H9 (cell line): ENCODE results near the gene FMOD. TPM values are rescaled to one million over a fixed set of nuclear protein-coding genes. Genes with fewer than 3 reads are reported as not detected.

Source experiments
- DNase-seq: peaks from one replicate; pipeline ENCODE4 v3.0.0-alpha.2; 2017
- H2AFZ ChIP-seq: one replicate; pipeline ENCODE4 v1.6.1; 2013; ENCODE audit warnings: mild to moderate bottlenecking, low read length, control low read depth, moderate library complexity
- H2AK5ac ChIP-seq: 2 replicates; pipeline ENCODE4 v1.6.1; 2013; ENCODE audit warnings: low read length, control low read depth, mixed read lengths; ENCODE audit not compliant: insufficient read length
- H2BK120ac ChIP-seq: one replicate; pipeline ENCODE4 v1.6.1; 2013; ENCODE audit warnings: low read depth, mild to moderate bottlenecking, low read length, control low read depth, inconsistent platforms; ENCODE audit not compliant: poor library complexity, severe bottlenecking
- H2BK12ac ChIP-seq: 2 replicates; pipeline ENCODE4 v1.6.1; 2013; ENCODE audit warnings: low read length, control low read depth, mixed read lengths, low read depth; ENCODE audit not compliant: insufficient read length
- H2BK15ac ChIP-seq: 2 replicates; pipeline ENCODE4 v1.6.1; 2013; ENCODE audit warnings: low read depth, low read length, control low read depth
- H2BK20ac ChIP-seq: one replicate; pipeline ENCODE4 v1.6.1; 2013; ENCODE audit warnings: low read depth, mild to moderate bottlenecking, low read length, control low read depth, inconsistent platforms; ENCODE audit not compliant: poor library complexity, severe bottlenecking
- H2BK5ac ChIP-seq: 2 replicates; pipeline ENCODE4 v1.6.1; 2013; ENCODE audit warnings: low read length, control low read depth, mixed read lengths; ENCODE audit not compliant: insufficient read length
- H3K14ac ChIP-seq: 2 replicates; pipeline ENCODE4 v1.6.1; 2013; ENCODE audit warnings: low read length, control low read depth; ENCODE audit not compliant: insufficient read depth
- H3K18ac ChIP-seq: 2 replicates; pipeline ENCODE4 v1.6.1; 2013; ENCODE audit warnings: low read depth, mild to moderate bottlenecking, mixed read lengths, low read length, control low read depth; ENCODE audit not compliant: insufficient read length
- H3K23ac ChIP-seq: 2 replicates; pipeline ENCODE4 v1.6.1; 2013; ENCODE audit warnings: low read length, control low read depth, mixed read lengths, low read depth; ENCODE audit not compliant: insufficient read length
- H3K23me2 ChIP-seq: 2 replicates; pipeline ENCODE4 v1.6.1; 2013; ENCODE audit warnings: low read depth, mild to moderate bottlenecking, mixed read lengths, low read length, control low read depth; ENCODE audit not compliant: insufficient read length, poor library complexity, severe bottlenecking
- H3K27ac ChIP-seq: 2 replicates; pipeline ENCODE4 v1.5.1; 2013; ENCODE audit warnings: low read length, control low read depth, mixed read lengths, low read depth; ENCODE audit not compliant: insufficient read length
- H3K27me3 ChIP-seq: 2 replicates; pipeline ENCODE4 v1.6.1; 2013; ENCODE audit warnings: low read length, control low read depth, inconsistent platforms; ENCODE audit not compliant: insufficient read depth
- H3K4ac ChIP-seq: 2 replicates; pipeline ENCODE4 v1.6.1; 2013; ENCODE audit warnings: low read depth, mild to moderate bottlenecking, control low read depth, inconsistent platforms, low read length, moderate library complexity
- H3K4me1 ChIP-seq: 2 replicates; pipeline ENCODE4 v1.6.1; 2013; ENCODE audit warnings: low read length, control low read depth, inconsistent platforms; ENCODE audit not compliant: insufficient read depth
- H3K4me2 ChIP-seq: 2 replicates; pipeline ENCODE4 v1.6.1; 2013; ENCODE audit warnings: low read length, control low read depth, mixed read lengths; ENCODE audit not compliant: insufficient read length, insufficient read depth
- H3K56ac ChIP-seq: 2 replicates; pipeline ENCODE4 v1.6.1; 2013; ENCODE audit warnings: low read depth, mild to moderate bottlenecking, mixed read lengths, low read length, control low read depth; ENCODE audit not compliant: insufficient read length
- H3K79me1 ChIP-seq: 2 replicates; pipeline ENCODE4 v1.6.1; 2013; ENCODE audit warnings: low read depth, mild to moderate bottlenecking, moderate library complexity, low read length, control low read depth, inconsistent platforms; ENCODE audit not compliant: insufficient read depth, poor library complexity, severe bottlenecking
- H3K79me2 ChIP-seq: 2 replicates; pipeline ENCODE4 v1.6.1; 2013; ENCODE audit warnings: low read length, control low read depth, inconsistent platforms; ENCODE audit not compliant: insufficient read depth
- H3K9ac ChIP-seq: 2 replicates; pipeline ENCODE4 v1.6.1; 2013; ENCODE audit warnings: low read length, control low read depth, mixed read lengths; ENCODE audit not compliant: insufficient read length; ENCODE audit errors: extremely low read depth
- H3K9me3 ChIP-seq: one replicate; pipeline ENCODE4 v1.6.1; 2013; ENCODE audit warnings: low read depth, low read length, inconsistent platforms; ENCODE audit not compliant: control insufficient read depth
- H3T11ph ChIP-seq: one replicate; pipeline ENCODE4 v1.6.1; 2013; ENCODE audit warnings: mild to moderate bottlenecking, low read length, control low read depth, inconsistent platforms
- H4K20me1 ChIP-seq: one replicate; pipeline ENCODE4 v1.6.1; 2013; ENCODE audit not compliant: control insufficient read depth, insufficient read length, insufficient read depth
- H4K5ac ChIP-seq: 2 replicates; pipeline ENCODE4 v1.6.1; 2013; ENCODE audit warnings: low read depth, mild to moderate bottlenecking, mixed read lengths, low read length, control low read depth; ENCODE audit not compliant: insufficient read length
- H4K8ac ChIP-seq: replicated peaks from 2 replicates; pipeline ENCODE4 v1.6.1; 2013; ENCODE audit warnings: low read length, control low read depth, mixed read lengths, low read depth; ENCODE audit not compliant: insufficient read length
- H4K91ac ChIP-seq: 2 replicates; pipeline ENCODE4 v1.6.1; 2013; ENCODE audit warnings: low read depth, mild to moderate bottlenecking, moderate library complexity, mixed read lengths, low read length, control low read depth; ENCODE audit not compliant: insufficient read length
- H3K27ac Mint-ChIP-seq, 3 experiments: 2 replicates in 2 of 3; 3 replicates in 1 of 3; pipeline ENCODE4 v1.8.0; 2020 to 2021; ENCODE audit warnings: mixed read lengths in 3 of 3, mild to moderate bottlenecking in 1 of 3, moderate library complexity in 1 of 3
- H3K27me3 Mint-ChIP-seq: 2 replicates; pipeline ENCODE4 v1.8.0; 2021; ENCODE audit warnings: low read depth, mild to moderate bottlenecking, moderate library complexity, mixed read lengths
- H3K36me3 Mint-ChIP-seq, 3 experiments: 2 replicates in 2 of 3; 3 replicates in 1 of 3; pipeline ENCODE4 v1.8.0; 2020 to 2021; ENCODE audit warnings: low read depth in 3 of 3, mixed read lengths in 3 of 3; ENCODE audit not compliant: insufficient read depth in 1 of 3
- H3K4me1 Mint-ChIP-seq, 2 experiments: 2 replicates each; pipeline ENCODE4 v1.8.0; 2020; ENCODE audit warnings: mixed read lengths in 2 of 2
- H3K4me3 Mint-ChIP-seq, 2 experiments: 2 replicates in 1 of 2; 3 replicates in 1 of 2; pipeline ENCODE4 v1.8.0; 2020 to 2021; ENCODE audit warnings: mild to moderate bottlenecking in 2 of 2, mixed read lengths in 2 of 2, moderate library complexity in 1 of 2
- H3K9me3 Mint-ChIP-seq, 2 experiments: 2 replicates in 1 of 2; 3 replicates in 1 of 2; pipeline ENCODE4 v1.8.0; 2020; ENCODE audit warnings: mild to moderate bottlenecking in 2 of 2, mixed read lengths in 2 of 2, moderate library complexity in 1 of 2
- WGBS: extraction: QIAGEN DNeasy Blood & Tissue Kit; methylation state at CpG from one replicate; pipeline ENCODE4 v1.1.7; 2013; ENCODE audit warnings: missing lambda C conversion rate, low lambda C conversion rate, mixed read lengths; ENCODE audit not compliant: insufficient read length; ENCODE audit errors: extremely low coverage; 5-methylcytosine and 5-hydroxymethylcytosine counted together
- total RNA-seq: library from RNA; stranded (reverse); gene quantifications from 2 replicates; pipeline ENCODE4 v1.2.1, GENCODE V29; 2021
- TF ChIP-seq, protein P1 (sequence below): fragments of 200-600 bp; sonication (generic); conservative IDR thresholded peaks from 3 replicates; pipeline ENCODE4 v1.8.0; 2021; ENCODE audit warnings: antibody characterized with exemption, mild to moderate bottlenecking

Gene FMOD
- total RNA-seq, 1 experiment from 2014 or later, result not detected

DNA sequence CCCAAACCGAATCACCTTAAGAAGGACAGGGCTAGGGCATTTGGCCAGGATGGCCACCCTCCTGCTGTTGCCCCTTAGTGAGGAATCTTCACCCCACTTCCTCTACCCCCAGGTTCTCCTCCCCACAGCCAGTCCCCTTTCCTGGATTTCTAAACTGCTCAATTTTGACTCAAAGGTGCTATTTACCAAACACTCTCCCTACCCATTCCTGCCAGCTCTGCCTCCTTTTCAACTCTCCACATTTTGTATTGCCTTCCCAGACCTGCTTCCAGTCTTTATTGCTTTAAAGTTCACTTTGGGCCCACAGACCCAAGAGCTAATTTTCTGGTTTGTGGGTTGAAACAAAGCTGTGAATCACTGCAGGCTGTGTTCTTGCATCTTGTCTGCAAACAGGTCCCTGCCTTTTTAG is 42.0 kb downstream of the FMOD start:
- DNase-seq, result no peak
- H2AFZ ChIP-seq, result no peak overlapping the region
- no peak overlapping the region for H3K23ac ChIP-seq
- peaks cover 0 to 3% (median 0%) of the 10 kb centered on the region in 3 experiments; a peak in 2 of 7 replicates for H3K36me3 Mint-ChIP-seq
- no peak overlapping the region for H3K27ac ChIP-seq
- H3K4me2 ChIP-seq, result no peak overlapping the region
- peaks cover 10% of the 10 kb centered on the region for H3K4me1 ChIP-seq
- no CpG with 5 or more reads among the region's 1 CpG for WGBS
- TF ChIP-seq, protein P1, sequence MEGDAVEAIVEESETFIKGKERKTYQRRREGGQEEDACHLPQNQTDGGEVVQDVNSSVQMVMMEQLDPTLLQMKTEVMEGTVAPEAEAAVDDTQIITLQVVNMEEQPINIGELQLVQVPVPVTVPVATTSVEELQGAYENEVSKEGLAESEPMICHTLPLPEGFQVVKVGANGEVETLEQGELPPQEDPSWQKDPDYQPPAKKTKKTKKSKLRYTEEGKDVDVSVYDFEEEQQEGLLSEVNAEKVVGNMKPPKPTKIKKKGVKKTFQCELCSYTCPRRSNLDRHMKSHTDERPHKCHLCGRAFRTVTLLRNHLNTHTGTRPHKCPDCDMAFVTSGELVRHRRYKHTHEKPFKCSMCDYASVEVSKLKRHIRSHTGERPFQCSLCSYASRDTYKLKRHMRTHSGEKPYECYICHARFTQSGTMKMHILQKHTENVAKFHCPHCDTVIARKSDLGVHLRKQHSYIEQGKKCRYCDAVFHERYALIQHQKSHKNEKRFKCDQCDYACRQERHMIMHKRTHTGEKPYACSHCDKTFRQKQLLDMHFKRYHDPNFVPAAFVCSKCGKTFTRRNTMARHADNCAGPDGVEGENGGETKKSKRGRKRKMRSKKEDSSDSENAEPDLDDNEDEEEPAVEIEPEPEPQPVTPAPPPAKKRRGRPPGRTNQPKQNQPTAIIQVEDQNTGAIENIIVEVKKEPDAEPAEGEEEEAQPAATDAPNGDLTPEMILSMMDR, result no peak
- peaks cover 73% of the 10 kb centered on the region for H3K27me3 ChIP-seq
- no peak overlapping the region for H3K4ac ChIP-seq
- H2BK120ac ChIP-seq, result no peak overlapping the region
- H3K9me3 Mint-ChIP-seq, result no peaks in the 10 kb centered on the region; a peak in 1 of 5 replicates
- H2BK15ac ChIP-seq, result no peak overlapping the region
- H4K8ac ChIP-seq, result no peak overlapping the region
- peaks cover 13% of the 10 kb centered on the region for H3K23me2 ChIP-seq
- H3K4me3 Mint-ChIP-seq, result peak overlapping the region in 1 of 2 experiments; percentile 55; a peak in 2 of 5 replicates
- no peak overlapping the region for H3K9ac ChIP-seq
- H4K5ac ChIP-seq, result no peak overlapping the region
- no peak overlapping the region for H2BK20ac ChIP-seq
- no peak overlapping the region for H3K18ac ChIP-seq
- H3K27ac Mint-ChIP-seq, result no peak overlapping the region
- no peaks in the 10 kb centered on the region for H3K9me3 ChIP-seq
- H3K79me1 ChIP-seq, result no peaks in the 10 kb centered on the region
- H2BK5ac ChIP-seq, result no peak overlapping the region
- no peaks in the 10 kb centered on the region for H4K20me1 ChIP-seq
- H4K91ac ChIP-seq, result no peak overlapping the region
- H3T11ph ChIP-seq, result no peak overlapping the region
- no peak overlapping the region for H2AK5ac ChIP-seq
- H3K79me2 ChIP-seq, result no peaks in the 10 kb centered on the region
- H2BK12ac ChIP-seq, result no peak overlapping the region
- H3K4me1 Mint-ChIP-seq, result peaks cover 52 to 57% of the 10 kb centered on the region in 2 experiments
- no peak overlapping the region for H3K14ac ChIP-seq
- peaks cover 97% of the 10 kb centered on the region for H3K27me3 Mint-ChIP-seq
- no peak overlapping the region for H3K56ac ChIP-seq
